Pancreas (tissue), 10 donors: ENCODE measurements around the gene NOS1. TPM values are rescaled to one million over a fixed set of nuclear protein-coding genes. Genes with fewer than 3 reads are reported as not detected.

ENCODE experiments used
- ATAC-seq, 4 donors: fragments of 200-7000 bp; cut with Tn5 transposase; one replicate each; pipeline versions ENCODE4 v1.8.0 to v1.9.1; 2020; ENCODE audit warnings: mild to moderate bottlenecking in 4 of 4, moderate library complexity in 4 of 4
- DNase-seq, 6 donors: peaks; one replicate each; pipeline ENCODE4 v3.0.0-alpha.2; 2020
- FAIRE-seq: peaks from 2 replicates; lab custom pipeline; 2012; peaks lifted over from hg19 to GRCh38; lab: Jason Lieb, UNC
- H3K27ac ChIP-seq, 4 donors: fragments of 200-600 bp; sonication (generic); 1 replicate in 3 of 4; 2 replicates in 1 of 4; pipeline versions ENCODE4 v1.5.0 to v1.8.0; 2020
- H3K27me3 ChIP-seq, 4 donors: fragments of 200-600 bp; one replicate each; pipeline ENCODE4 v1.8.0; 2021
- H3K36me3 ChIP-seq, 3 donors: fragments of 200-600 bp; sonication (generic) in 1 of 3; one replicate each; pipeline versions ENCODE4 v1.5.0 to v1.8.0; 2020 to 2021
- H3K4me1 ChIP-seq, 3 donors: fragments of 200-600 bp; one replicate each; pipeline ENCODE4 v1.8.0; 2021
- H3K4me3 ChIP-seq, 4 donors: fragments of 200-600 bp; sonication (generic) in 2 of 4; one replicate each; pipeline versions ENCODE4 v1.5.0 to v1.8.0; 2020 to 2021
- H3K9me3 ChIP-seq, 4 donors: fragments of 200-600 bp; one replicate each; pipeline ENCODE4 v1.8.0; 2021
- WGBS, 2 donors: extraction: QIAGEN DNeasy Blood & Tissue Kit; methylation state at CpG; one replicate each; pipeline ENCODE4 v1.1.7; 2013; 5-methylcytosine and 5-hydroxymethylcytosine counted together
- intact Hi-C, 3 donors: fragments of 100-400 bp; cut with DNase I; formaldehyde crosslinking; loops; one replicate each; pipeline versions ENCODE4 v1.11.1 to v1.14.2; 2022
- polyA plus RNA-seq, 2 donors: library from polyadenylated mRNA; stranded (reverse); fragments of 200-250 nt; gene quantifications; one replicate each; pipeline ENCODE4 v1.2.3, GENCODE V29; 2013
- total RNA-seq, 6 donors: library from RNA; stranded (reverse); fragmentation: NEBNext Ultra II Directional in 4 of 6; extraction: Animal tissue kit (Norgen Biotek cat#: 25700) in 4 of 6; gene quantifications; one replicate each; pipeline versions ENCODE4 v1.2.1 to v1.2.4, GENCODE V29; 2021 to 2023
- TF ChIP-seq, protein P1 (sequence below), 4 donors: fragments of 200-600 bp; sonication (generic) in 3 of 4; IDR thresholded peaks; one replicate each; pipeline versions ENCODE4 v1.5.0 to v1.8.0; 2021; ENCODE audit warnings: antibody characterized with exemption in 4 of 4
- donor health status: healthy with polysubstance abuse.
- donor health status: DM: no; HTN: no; CAD: no; lungs with moderate emphysema.
- donor health status: DM: no; HTN: no; CAD: no.
- donor health status: control.
- donor health status: control.
- donor health status: Bipolar disorder and iron deficiency.
- donor health status: DM: yes; HTN: yes; CAD: no.
- donor health status: DM: no; HTN: no; CAD: no.
- donor health status: DM: no; HTN: no; CAD: no.
- donor health status: DM: yes; HTN: yes; CAD: no.

NOS1 gene
- total and polyA plus RNA-seq, 8 donors: 0.14 to 2.0 (median 0.91) TPM

DNA sequence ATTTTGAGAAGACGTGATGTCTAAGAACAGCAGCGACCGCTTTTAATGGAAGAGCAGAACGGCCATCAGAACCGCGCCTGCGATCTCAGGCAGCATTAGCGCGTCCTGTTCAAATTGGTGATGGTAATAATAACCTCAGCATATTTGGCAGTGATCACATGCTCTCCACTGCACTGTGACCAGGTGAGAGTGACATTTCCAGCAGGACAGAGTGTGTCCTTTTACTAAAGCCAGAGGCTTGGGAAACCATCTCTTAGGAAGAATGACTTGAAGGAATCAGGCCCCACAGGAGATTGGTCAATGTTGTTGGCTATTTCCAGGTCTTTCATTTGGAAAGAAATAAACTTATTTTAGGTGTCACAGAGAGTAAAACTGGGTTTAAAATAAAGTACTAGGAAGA is 119.7 kb downstream of the NOS1 start:
- FAIRE-seq (no peak), ATAC-seq (no peak), DNase-seq (no peak)
- Histone ChIP-seq H3K27ac (no peak overlapping the region), H3K36me3 (no peaks in the 10 kb centered on the region), H3K4me1 (no peaks in the 10 kb centered on the region), H3K27me3 (no peaks in the 10 kb centered on the region), H3K4me3 (no peak overlapping the region), H3K9me3 (no peaks in the 10 kb centered on the region)
- TF ChIP-seq, protein P1, sequence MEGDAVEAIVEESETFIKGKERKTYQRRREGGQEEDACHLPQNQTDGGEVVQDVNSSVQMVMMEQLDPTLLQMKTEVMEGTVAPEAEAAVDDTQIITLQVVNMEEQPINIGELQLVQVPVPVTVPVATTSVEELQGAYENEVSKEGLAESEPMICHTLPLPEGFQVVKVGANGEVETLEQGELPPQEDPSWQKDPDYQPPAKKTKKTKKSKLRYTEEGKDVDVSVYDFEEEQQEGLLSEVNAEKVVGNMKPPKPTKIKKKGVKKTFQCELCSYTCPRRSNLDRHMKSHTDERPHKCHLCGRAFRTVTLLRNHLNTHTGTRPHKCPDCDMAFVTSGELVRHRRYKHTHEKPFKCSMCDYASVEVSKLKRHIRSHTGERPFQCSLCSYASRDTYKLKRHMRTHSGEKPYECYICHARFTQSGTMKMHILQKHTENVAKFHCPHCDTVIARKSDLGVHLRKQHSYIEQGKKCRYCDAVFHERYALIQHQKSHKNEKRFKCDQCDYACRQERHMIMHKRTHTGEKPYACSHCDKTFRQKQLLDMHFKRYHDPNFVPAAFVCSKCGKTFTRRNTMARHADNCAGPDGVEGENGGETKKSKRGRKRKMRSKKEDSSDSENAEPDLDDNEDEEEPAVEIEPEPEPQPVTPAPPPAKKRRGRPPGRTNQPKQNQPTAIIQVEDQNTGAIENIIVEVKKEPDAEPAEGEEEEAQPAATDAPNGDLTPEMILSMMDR (IDR thresholded peaks at IDR 0.05): no peak
- intact Hi-C loops: no loop called here
- 94 to 95% methylated on average over 9 of the region's 9 CpGs for WGBS, 2 donors

DNA sequence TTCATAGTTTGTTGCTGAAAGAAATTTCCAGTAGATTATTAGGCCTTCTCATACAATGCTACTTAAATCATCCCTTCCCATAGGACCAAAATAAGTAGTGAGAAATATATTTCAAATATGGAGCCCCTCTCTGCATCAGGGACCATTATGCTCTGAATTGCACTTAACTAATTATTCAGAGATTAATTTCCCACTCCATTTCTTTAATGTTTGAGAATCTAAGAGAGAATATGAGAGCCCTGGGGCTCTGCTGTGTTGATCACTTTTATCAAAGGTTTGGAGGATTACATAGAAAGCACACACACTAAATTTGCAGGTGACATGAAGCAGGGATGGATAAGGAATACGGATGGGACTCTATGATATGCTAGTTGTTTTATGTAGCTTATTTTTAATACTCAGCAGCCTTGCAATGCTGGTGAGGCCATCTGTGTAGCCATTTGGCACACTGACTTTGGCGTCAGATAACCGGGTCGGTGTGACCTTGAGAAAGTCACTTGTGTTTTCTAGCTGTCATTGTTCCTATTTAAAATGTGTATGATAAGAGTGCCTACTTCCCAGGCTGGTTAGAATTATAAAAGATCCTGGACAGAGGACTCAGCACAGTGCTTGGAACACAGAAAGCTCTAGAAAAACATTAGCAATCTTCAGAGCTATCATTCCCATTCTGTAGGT is 121.2 kb downstream of the NOS1 start:
- no peaks in the 10 kb centered on the region for H3K4me1 ChIP-seq
- DNase-seq (peak in 1 of 6 donors; percentile 11), ATAC-seq (peak in 2 of 4 donors; percentile 60 to 76), FAIRE-seq (no peak)
- H3K4me3 ChIP-seq: no peak overlapping the region
- TF ChIP-seq, protein P1 (IDR thresholded peaks at IDR 0.05): no peak
- H3K9me3 ChIP-seq: no peaks in the 10 kb centered on the region
- intact Hi-C loops: no loop called here
- WGBS, 2 donors: 21 to 23% methylated on average over 4 of the region's 4 CpGs
- no peaks in the 10 kb centered on the region for H3K27me3 ChIP-seq
- no peak overlapping the region for H3K27ac ChIP-seq
- no peaks in the 10 kb centered on the region for H3K36me3 ChIP-seq

DNA sequence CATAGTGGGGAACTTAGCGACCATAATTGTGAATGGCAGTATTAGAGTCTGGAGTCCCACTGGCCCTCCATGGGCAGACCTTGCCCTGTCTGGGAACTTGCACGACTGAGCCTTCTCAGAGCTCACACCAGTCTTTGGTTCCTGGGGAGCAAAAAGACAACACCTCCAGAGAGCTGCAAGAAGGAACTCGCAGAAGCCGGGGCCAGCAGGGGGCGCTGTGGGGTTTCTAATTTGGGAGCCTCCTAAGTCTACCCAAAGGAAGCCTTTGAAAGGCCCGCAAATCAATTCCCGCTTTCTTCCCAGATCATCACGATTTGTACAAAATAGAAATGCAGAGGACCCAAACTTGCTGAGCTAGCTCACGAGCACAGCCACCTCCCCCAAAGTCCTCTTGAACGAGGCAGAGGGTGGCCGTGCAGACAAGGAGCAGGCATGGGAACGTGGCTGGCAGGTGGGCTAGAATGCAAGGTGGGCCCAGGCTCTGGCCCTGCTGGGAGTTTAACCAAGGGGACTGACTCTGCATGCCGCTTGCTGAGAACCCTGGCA is 124.9 kb downstream of the NOS1 start:
- H3K4me1 ChIP-seq: no peaks in the 10 kb centered on the region
- intact Hi-C loops: no loop called here
- ATAC-seq (peak in 3 of 4 donors; percentile 71 to 81 (median 75)), FAIRE-seq (no peak), DNase-seq (peak; percentile 55 to 99 (median 82))
- TF ChIP-seq, protein P1 (IDR thresholded peaks at IDR 0.05): peak; percentile 77 to 80 (median 78)
- no peak overlapping the region for H3K4me3 ChIP-seq
- no peaks in the 10 kb centered on the region for H3K27me3 ChIP-seq
- no peaks in the 10 kb centered on the region for H3K36me3 ChIP-seq
- 28 to 29% methylated on average over 13 of the region's 13 CpGs for WGBS, 2 donors
- H3K27ac ChIP-seq: no peak overlapping the region
- H3K9me3 ChIP-seq: no peaks in the 10 kb centered on the region

DNA sequence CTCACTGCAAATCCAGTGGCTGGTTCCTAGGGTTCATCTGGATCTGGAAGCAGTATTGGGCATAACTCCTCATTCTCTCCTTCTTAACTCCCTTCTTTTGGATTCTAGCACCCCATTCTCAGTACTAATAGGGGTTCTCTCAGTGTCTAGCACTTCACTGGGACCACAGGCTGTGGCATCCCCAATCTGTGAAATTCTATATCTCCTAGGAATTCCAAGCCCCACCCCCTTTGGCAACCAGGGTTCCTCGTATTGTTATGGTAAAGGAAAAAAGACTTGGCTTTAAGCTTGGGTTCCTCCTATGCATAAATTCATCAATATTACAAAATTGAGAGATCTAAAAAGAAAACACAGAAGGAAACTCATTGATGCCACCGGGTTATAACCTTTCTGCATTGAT is 126.2 kb downstream of the NOS1 start:
- no peak overlapping the region for H3K4me3 ChIP-seq

More for the DNA sequence above, 126.2 kb downstream of the NOS1 start:
- Histone ChIP-seq H3K36me3 (no peaks in the 10 kb centered on the region), H3K27ac (no peak overlapping the region), H3K9me3 (no peaks in the 10 kb centered on the region), H3K27me3 (no peaks in the 10 kb centered on the region), H3K4me1 (no peaks in the 10 kb centered on the region)
- ATAC-seq (no peak), FAIRE-seq (no peak), DNase-seq (no peak)
- 56 to 60% methylated on average over 2 of the region's 2 CpGs for WGBS, 2 donors
- intact Hi-C loops: no loop called here
- TF ChIP-seq, protein P1 (IDR thresholded peaks at IDR 0.05): no peak
